NCI-H2196 treated with DMSO at 0.1 percent for 48 hours (cell line): ENCODE measurements around the gene PTPRN2.
"Not testable (repeated sequence)": the region's sequence is repeated elsewhere in the genome, so short reads cannot be mapped to it uniquely, and the experiment has no call there.

ENCODE experiments used
- DNase-seq: peaks from one replicate; lab custom pipeline; 2025; ENCODE audit not compliant: unreplicated experiment; lab: John Stamatoyannopoulos, UW

PTPRN2 gene

DNA sequence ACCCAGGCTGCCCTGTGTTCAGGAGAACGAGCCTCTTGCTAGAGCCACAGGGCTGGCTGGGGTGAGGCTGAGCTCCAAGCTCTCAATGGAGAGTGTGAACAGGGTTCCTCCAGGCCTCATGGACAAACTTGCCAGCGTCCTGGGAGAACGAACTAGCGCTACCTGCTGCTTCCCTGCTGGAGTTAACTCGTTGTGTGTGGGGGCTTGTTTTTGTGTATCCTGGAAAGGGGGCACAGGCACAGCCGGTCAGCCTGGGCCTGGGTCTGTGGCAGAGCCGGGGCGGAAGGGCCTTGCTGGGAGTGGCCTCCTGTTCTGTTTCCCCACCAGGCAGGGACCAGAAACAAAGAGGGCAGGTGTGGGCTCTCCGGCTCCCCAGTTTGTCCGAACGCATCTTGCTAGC, 991.6 kb downstream of the PTPRN2 start:
- no peak for DNase-seq

DNA sequence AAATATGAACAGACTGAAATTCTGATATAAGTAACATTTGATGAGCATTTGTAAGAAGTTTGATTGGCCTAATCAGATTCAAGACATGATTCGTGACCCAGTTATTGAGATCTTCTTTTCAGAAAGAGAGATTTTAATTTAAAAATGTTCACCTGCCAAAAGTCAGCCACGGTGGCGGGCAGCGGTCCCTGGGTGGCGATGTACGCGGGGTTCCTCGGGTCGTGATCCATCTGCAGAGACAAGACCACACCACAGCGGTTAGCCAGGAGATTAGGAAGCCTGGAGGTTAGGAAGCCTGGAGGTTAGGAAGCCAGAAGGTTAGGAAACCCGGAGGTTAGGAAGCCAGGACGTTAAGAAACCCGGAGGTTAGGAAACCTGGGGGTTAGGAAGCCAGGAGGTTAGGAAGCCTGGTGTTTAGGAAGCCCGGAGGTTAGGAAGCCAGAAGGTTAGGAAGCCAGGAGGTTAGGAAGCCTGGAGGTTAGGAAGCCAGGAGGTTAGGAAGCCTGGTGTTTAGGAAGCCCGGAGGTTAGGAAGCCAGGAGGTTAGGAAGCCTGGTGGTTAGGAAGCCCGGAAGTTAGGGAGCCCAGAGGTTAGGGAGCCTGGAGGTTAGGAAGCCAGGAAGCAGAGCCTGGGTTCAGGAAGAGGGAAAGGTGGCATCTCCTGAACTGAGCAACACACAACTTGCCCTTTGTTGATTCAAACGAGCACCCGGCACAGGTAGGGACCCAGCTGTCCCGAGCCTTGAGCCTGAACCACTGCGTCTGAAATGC, 992.4 kb downstream of the PTPRN2 start:
- no peak for DNase-seq

DNA sequence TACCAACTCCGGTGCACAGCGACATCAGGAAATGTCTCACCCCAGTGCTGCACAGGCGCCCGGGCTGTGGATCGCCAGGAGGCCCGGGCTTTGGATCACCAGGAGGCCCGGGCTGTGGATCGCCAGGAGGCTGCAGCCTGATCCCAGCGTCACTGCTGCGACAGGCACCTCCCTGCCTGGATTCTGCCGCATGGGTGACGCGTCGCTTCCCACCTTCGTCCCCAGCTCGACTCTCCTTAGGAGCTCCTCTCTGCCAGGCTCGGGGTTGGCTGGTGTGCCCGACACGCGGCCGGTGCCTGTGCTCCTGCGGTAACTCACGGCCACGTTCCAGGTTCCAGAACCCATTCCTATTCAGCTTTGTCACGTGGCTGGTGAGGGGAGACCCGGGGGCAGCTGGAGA, 993.3 kb downstream of the PTPRN2 start:
- no peak for DNase-seq

GRCh38 chr7:157593541-157593940, 994.1 kb downstream of the PTPRN2 start:
- no peak for DNase-seq

GRCh38 chr7:157592636-157593320, 994.8 kb downstream of the PTPRN2 start:
- DNase-seq, result not testable (repeated sequence)

GRCh38 chr7:157590526-157590925, 997.1 kb downstream of the PTPRN2 start:
- DNase-seq, result no peak

DNA sequence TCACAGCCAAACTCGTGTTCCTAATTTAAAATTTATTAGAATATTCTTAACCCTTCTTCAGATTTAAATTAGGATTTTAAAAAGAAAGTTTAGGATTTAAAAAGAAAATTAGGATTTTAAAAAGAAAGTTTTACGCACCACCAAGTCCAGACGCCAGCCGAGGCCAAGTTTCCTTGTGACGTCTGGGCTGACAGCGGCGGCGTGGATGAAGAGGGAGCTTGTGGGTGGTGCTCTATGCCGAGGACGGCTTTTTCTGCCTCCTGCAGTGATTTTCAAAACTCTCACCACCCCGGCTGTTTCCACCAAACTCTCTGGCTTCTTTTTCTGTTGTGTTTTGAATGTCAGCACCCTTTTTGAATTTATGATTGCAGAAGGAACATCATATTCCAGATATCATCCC, 997.9 kb downstream of the PTPRN2 start:
- DNase-seq, result no peak

- no peak for DNase-seq
These were observed 999.6 kb downstream of the PTPRN2 start for GRCh38 chr7:157587805-157588560.

- DNase-seq, result no peak
These were observed 1000.4 kb downstream of the PTPRN2 start for GRCh38 chr7:157587051-157587804.

DNA sequence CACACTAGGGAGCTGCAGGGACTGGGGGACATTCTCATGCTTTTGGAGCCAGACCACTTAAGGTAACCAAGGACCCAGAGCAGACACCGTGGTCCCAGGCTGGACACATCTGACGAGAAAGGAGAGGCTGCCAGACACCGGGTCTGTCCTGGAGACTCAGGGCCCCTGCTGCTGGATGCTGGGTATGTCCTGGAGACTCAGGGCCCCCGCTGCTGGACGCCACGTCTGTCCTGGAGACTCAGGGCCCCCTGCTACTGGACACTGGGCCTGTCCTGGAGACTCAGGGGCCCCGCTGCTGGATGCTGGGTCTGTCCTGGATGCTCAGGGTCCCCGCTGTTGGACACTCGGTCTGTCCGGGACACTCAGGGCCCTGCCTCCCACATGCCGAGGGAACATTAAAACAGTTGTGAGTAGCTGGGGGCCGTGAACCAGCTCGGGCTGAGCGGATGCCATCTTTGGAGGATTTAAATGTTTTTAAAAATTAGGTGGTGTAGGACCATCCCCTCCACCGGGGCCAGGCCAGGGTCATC, 1001.1 kb downstream of the PTPRN2 start:
- DNase-seq, result no peak

DNA sequence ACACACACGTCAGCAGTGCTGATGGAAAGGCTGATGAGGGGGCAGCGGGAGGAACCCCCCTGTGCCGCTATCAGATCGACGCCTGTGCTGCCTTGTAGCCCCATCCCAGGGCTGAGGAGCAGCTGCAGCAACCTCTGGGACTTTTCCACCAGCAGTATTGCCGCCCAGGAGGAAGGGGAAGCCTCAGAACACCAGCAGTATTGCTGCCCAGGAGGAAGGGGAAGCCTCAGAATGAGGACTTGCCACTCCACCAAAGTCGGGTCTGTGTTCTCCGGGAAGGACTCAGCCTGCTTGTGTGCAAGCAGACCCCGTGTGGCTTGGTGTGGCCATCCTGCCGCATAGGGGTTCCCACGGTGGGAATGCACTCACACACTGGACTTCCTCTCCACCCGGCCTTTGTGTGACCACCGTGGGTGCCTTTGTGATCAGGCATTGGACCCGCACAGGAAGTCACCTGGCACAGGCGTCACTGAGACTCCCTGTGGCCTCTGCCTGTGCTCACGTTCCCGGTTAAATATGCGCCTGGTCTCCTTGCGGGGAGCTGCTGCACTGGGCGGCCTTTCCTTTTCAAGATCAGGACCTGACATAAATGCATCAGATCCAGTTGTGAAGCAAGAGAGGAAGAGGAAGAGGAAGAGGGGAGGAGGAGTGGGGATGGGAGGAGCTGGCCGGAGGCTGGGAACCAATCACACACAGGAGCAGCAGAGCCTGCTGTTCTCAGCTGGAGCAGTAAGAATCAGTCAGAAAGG, 1002.3 kb downstream of the PTPRN2 start:
- DNase-seq, result no peak

GRCh38 chr7:157584420-157584819, 1003.2 kb downstream of the PTPRN2 start:
- DNase-seq, result no peak

DNA sequence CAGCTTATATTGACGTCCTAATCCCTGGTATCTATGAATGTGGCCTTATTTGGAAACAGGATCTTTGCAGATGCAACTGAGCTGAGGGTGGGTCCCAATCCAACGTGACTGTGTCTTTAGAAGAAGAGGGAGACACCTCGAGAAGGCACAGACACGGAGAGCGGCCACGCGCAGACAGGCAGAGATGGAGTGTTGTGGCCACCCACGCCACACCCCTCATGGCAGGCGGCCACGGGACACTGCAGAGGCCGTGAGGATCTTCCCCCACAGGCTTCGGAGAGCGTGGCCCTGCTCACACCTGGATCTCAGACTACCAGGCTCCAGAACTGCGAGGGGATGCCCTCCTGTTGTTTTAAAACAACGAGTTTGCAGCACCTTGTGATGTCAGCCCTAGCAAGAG, 1005.9 kb downstream of the PTPRN2 start:
- no peak for DNase-seq

GRCh38 chr7:157580324-157580723, 1007.3 kb downstream of the PTPRN2 start:
- DNase-seq, result no peak

- DNase-seq, result no peak
These were observed 1008.2 kb downstream of the PTPRN2 start for GRCh38 chr7:157579425-157579824.

- DNase-seq, result no peak
These were observed 1009.8 kb downstream of the PTPRN2 start for GRCh38 chr7:157577796-157578339.

DNA sequence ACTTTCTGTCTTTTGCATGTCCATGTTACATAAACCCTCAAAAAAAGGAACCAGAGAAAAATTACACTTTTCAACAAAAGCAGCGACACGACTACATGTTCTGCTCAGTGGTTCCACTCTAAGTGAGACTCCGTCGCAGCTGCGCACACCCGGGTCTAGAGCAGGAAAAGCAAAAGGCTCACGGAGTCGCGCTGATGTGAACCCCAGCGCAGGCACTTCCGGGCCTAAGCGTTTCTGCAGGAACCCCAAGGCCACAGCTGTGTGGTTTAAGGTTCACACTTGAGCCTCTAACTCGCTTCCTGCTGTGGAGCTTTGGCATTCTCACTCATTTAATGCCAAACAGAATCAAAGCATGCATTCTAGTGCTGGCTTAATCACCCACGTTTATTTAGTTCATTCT, 1010.6 kb downstream of the PTPRN2 start:
- no peak for DNase-seq

GRCh38 chr7:157576415-157576814, 1011.2 kb downstream of the PTPRN2 start:
- peak; percentile 69 for DNase-seq

- DNase-seq, result no peak
These were observed 1011.8 kb downstream of the PTPRN2 start for GRCh38 chr7:157575777-157576176.
